HG03025 (cell line): ENCODE results near the gene FAM120B.

ENCODE experiments used
- ATAC-seq: cut with Tn5 transposase; IDR thresholded peaks from one replicate; pipeline ENCODE4 v1.9.1; 2021; ENCODE audit warnings: mild to moderate bottlenecking, moderate library complexity; ENCODE audit not compliant: unreplicated experiment, low FRiP score

The FAM120B gene

GRCh38 chr6:170438402-170438753 is 131.8 kb downstream of the FAM120B start:
- no peak for ATAC-seq

- ATAC-seq = no peak
These were observed 132.3 kb downstream of the FAM120B start for GRCh38 chr6:170438861-170439260.

- ATAC-seq = no peak
These were observed 133.1 kb downstream of the FAM120B start for GRCh38 chr6:170439366-170440361.

DNA sequence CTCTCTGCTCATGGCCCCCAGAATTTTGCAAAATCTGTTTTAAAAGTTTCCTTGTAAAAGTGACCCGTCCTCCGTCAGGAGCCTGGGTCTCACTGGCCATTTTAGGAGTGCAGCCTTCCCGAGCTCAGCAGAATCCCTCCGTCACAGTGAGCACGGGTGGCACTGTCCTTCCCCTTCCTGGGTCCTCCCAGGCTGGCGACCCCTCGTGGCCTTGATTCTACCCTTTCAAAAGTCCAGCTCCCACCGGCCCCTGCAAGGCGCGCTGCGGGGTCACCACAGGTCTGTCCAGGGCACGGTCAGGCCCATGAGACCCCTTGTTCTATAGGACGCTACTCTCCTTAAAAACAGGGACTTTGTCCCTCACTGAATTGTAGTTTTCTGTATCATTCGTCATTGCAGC is 133.9 kb downstream of the FAM120B start:
- ATAC-seq = no peak

DNA sequence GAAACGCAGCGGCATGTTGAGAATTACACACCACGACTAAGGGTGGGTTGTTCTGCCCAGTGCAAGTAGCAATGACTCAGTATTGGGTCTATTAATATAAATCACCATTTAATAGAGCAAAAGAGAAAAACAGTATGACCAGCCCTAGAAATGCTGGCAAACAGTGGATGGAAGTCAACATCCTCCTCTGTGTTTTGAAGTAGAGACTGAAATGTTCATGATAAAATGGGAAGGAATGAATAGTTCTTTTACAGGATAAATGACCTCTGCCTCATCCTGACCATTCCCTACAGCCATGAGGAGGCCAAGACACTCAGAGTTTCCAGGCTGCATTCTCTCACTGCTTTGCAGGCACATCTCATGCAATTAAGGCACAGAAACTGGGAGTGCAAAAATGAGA is 134.8 kb downstream of the FAM120B start:
- ATAC-seq = no peak

DNA sequence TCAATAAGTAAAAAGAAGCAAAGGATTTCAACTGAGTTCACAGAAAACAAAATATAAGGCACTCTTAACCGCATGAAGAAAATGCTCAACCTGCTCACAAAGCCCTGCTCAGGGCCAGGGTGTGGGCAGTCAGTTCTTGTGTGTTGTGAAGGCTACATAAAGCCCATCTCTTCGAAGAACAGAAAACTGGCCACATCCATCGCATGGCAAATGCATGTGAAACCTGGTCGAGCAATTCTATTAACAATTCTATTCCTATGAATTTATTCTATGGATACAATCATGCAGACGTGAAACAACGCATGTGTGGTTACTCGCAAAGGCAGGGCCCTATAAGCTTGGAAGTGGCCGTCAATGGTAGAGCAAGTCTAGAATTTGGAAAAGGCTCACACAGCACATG is 136.0 kb downstream of the FAM120B start:
- ATAC-seq = no peak

DNA sequence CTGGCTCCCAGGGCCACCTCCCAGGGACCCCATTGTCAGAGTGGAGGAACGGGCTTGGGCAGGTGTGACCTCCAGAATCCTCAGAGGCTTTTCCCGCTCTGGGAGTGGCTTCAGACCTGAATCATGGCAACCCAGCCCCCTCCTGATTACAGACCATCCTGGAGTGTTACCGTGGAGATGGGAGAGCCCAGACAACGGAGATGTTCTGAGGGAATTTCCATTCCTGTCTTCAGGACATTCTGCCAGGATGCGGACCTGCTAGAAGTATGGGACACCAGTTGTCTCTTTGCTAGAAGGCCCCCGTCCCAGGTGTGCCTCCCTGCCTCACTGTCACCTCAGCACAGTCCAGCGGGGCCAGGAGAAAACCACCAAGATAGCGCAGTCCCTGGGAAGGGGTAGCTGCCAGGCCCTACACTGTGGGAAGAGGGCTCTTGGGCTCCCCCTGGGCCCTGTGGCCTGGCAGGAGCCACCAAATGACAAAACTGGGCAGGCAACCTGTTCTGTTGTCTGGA is 136.6 kb downstream of the FAM120B start:
- no peak for ATAC-seq

GRCh38 chr6:170444056-170444591 is 137.6 kb downstream of the FAM120B start:
- no peak for ATAC-seq

DNA sequence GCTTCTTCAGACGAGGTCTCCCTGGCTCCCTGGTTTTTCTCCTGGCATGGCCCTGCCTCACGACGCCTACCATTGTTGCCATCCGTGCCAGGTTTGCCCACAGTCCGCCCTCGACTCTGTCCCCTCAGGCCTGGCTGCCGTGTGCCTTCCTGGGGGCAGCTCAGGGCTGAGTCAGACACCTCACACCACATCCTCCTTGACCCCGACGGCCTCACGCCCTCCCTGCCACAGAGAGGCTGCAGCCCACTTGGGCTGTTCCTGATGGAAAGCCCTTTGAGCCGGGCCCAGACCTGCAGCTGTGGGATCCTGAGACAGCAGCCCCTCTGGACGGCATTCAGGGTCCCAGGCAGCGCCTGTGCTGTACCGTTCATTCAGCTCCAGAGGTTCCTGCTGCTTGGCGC is 138.3 kb downstream of the FAM120B start:
- ATAC-seq = no peak

DNA sequence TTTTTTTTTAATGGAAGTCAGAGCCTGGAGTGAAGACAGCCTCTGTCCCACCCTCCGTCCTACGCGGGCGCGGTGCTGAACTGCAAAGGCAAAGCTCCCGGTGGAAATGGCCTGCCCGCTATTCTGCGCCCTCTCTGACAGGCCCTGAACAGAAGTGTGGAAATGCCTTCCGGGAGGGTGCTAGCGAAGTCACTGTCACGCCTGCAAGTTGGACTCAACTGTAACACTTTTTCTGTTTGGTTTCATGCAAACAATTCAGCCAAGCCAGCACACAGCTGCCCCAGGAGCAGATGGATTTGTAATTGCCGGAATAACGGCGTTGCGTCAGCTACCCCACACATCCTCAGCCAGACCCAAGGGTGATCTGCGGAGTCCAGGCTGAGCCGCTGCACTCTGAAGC is 138.9 kb downstream of the FAM120B start:
- ATAC-seq = no peak

- no peak for ATAC-seq
These were observed 139.4 kb downstream of the FAM120B start for GRCh38 chr6:170445971-170446370.

DNA sequence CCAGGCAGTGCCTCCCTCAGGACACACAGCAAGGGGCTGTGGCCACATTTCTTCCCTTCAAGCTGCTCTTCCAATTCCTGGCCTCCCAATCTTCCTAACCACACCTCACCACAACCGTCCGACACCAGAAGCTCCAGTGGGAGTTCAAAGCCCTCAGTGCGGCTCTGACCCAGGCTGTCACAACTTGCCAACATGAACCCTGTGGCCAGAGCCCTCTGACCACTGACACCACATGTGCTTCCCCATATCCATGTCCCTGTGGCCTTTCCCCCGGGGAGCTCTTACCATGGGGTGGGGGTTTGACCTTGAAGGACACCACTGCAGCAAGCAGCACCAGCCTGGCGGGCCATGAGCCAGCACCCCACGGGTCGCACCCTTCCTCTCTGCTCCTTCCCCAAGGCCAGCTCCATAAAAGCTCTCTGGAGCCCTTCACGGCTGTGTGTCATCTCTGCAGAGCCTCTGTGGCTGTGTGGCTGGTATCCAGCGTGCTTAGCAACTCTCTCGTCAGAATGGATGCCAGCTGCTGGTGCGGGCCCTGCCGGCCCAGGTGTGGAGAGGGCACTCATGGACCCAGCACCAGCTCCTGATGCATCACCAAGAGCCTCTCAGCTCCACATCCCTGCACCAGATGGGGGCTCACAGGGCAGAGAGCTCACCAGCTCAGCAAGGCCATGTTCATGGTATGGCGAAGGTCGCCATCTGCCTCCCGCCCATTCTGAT is 140.4 kb downstream of the FAM120B start:
- ATAC-seq = no peak

DNA sequence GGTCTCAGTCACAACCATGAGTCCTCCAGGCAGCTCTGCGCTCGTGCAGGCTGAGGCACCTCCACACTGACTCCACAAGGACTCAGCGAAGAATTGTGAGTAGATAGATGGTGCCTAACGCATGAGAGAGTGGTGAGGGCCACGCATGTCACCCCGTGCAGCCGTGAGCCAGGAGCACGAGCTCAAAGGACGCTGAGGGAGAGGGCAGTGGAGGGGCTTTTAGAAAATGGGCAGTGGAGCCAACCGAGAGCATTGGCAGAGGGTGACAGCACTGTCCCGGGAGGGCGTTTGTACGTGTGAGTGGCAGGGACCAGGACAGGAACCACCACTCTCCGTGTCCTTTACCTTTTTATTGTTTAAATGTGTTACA is 141.0 kb downstream of the FAM120B start:
- ATAC-seq = no peak

- no peak for ATAC-seq
These were observed 141.8 kb downstream of the FAM120B start for GRCh38 chr6:170448317-170448716.

- no peak for ATAC-seq
These were observed 142.4 kb downstream of the FAM120B start for GRCh38 chr6:170448751-170449630.

DNA sequence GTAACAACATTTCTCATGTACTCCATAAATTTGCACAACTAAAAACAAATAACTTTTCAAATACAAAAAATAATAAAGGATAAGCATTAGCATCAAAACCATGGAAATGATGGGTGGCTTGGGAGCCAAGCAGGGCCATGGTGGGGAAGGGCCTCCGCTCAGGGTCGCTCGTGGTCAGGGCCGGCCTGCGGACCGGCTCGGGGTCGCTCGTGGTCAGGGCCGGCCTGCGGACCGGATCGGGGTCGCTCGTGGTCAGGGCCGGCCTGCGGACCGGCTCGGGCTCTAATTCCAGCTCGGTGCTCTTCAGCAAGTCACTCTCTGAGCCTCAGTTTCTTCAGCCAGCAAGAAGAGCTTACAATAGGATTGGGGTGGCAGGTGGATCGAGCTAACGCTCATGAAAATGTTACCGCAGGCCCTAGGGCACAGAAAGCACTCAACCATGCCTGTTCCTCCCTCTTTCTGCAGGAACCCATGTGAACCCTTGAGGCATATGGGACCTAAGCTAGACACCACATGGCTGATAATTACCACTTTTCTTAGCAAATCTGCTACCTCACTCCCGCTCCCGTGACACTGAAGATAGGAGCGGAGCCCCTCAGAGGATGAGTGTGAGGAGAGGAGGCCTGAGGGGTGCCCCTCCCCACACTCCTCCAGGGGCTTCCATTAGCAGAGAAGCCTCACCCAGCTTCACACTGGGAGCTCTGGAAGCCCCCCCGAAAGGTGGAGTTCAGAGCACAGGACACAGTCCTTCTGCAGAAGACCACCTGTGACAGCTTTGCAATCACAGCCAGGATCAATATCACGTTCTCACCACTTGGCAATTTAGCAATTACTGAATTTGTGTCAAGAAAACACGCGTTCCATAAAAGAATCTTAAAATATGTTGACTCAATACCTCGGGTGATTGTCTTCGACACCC is 143.5 kb downstream of the FAM120B start:
- no peak for ATAC-seq

DNA sequence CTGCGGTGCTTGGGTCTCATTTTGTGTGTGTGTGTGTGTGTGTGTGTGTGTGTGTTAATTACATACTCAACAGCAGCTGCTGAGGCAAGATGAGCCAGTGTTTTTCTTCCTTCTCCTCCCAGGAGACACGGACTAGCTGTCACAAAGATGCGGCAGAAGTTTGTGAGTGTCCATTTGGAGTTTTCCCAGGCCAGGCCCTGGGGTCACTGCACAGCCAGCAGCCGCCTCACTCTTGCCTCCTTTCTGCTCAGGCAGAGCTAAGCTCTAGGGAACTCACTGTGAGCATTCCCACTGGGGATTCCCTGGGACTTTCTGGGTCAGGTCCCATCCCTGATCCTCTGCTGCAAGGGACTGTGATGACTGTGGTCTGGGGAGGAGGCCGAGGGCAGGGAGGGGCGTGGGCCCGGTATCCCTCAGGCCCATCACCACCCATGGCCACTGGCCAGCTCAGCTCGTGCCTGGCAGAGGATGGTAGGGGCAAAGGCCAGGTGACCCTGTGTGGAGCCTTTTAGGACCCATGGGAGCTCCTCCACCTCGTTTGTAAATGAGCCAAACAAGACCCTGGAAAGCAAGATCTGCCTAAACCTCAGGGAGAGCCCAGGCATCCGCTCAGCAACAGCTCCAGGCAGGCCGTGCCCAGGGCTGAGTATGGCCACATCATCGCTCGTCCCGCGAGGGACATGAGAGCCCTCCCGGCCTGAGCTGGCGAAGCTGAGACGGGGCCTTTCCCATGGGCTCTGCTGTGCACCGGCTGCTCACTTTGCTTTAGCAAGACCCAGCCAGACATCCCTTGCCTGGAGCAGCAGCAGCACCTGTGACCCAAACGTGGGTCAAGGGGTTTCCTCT is 144.6 kb downstream of the FAM120B start:
- ATAC-seq = no peak
